ENCODE results near the gene SPEM3.

SPEM3 gene

DNA sequence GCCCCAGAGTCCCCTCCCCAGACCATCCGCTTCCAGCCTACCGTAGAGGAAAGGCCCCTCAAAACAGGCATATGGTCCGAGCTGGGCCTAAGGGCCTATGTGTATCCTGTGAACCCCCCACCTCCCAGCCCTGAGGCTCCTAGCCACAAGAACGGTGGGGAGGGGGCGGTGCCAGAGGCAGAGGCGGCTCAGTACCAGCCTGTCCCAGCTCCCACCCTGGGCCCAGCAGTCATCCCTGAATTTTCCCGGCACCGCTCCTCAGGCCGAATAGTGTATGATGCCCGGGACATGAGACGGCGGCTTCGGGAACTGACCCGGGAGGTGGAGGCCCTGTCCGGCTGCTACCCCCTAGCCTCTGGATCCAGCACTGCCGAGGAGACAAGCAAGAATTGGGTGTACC lies 7.5 kb upstream of the SPEM3 start:
- DNase-seq (ENCODE audit: low read depth), result no peak

DNA sequence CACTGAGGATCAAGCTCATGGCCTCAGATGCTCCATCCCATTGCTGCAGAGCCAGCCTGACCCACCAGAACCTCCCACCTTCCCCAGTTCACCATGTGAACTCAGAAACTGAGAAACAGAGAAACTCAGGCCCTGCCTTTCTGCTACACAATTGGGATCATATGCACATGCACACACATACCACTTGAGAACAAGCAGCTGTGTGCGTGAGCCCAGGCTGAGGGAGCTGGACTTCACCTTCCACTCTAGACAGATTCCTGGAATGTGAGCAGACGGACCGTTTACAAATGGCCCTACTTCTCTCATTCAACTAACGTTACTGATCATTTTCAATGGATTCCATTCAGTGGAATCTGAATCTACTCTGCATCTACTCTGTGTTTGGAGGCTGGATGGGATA lies 5.0 kb upstream of the SPEM3 start:
- no peak for DNase-seq (ENCODE audit: low read depth)

DNA sequence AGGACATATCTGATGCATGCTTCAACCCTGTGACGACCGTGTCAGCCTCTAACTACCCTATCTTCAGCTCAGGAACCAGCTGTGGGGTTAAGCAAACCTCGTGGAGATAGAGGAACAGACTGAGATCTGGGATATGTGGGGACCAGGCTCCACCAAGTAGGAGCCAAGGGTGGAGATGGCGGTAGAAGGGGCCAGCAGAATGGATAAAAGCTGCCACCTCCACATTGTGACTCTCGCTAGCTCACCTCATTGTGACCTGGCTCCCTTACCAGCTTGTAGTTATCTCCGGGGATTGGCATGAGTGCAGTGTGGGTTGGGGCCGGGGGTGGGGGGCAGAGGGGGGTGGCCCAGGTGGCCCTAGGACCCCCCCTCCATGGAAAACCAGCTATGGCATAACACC lies 3.3 kb upstream of the SPEM3 start, which contains the start of gene SPEM2:
SPEM2 (plus strand) TSS at position 301 of the 400 bp plus-strand sequence; CDS start at position 374, 73 bp downstream.
- DNase-seq (ENCODE audit: low read depth), result no peak

DNA sequence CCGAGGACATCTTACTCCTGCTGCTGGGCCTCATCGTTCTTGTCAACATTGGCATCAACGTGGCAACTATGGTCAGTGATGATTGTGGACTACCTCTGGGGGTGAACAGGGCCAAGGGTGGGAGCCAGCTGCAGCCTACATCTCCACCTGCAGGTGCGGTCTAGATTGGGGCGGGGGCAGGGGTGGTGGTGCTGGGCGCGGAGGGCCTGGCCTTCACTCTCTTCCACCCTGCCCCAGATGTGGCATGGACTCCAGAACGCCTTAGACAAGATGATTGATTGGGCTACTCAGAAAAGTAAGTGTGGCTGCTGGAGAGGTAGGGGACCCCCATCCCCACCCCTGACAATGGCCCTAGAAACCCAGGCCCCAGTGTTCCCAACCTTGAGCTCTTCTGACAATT lies 2.9 kb upstream of the SPEM3 start:
- DNase-seq (ENCODE audit: low read depth), result no peak

DNA sequence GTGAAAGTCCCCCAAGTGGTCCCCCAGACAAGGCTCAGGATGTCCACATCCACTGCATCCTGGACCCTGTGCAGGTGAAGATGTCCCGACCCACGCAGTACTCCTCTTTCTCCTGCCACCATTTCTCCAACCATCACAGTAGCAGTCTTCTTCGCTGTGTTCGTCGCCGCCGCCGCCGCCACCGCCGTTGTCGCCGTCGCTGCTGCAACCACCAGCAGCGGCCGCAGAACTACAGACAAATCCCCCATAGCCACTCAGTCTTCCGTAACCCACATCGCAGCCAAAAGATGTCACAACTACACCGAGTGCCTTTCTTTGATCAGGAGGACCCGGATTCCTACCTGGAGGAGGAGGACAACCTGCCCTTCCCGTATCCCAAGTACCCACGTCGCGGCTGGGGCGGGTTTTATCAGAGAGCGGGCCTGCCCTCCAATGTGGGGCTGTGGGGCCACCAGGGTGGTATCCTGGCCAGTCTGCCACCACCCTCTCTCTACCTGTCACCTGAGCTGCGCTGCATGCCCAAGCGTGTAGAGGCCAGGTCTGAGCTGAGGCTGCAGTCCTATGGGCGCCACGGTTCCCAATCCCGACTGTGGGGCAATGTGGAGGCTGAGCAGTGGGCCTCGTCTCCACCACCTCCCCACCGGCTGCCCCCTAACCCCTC lies 2.3 kb upstream of the SPEM3 start:
- no peak for DNase-seq (ENCODE audit: low read depth)

DNA sequence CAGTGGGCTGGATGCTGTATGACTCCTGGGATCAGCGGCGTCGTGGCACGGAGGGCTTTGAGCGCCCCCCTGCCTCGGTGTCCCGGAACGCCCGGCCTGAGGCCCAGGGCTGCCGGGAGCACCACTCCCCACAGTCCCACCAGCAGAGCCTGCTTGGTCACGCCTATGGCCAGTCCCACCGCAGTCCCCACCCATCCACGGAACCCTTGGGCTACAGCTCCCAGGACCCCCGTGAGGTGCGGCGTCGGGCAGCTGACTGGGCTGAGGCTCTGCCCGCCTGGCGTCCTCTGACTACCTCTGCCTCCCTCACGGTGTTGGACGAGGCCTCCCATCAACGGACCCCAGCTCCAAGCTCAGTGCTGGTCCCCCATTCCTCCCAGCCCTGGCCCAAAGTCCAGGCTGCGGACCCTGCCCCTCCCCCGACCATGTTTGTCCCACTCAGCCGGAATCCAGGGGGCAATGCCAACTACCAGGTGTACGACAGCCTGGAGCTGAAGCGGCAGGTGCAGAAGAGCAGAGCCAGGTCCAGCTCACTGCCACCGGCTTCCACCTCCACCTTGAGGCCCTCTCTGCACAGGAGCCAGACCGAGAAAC lies 1.7 kb upstream of the SPEM3 start:
- DNase-seq (ENCODE audit: low read depth), result no peak

DNA sequence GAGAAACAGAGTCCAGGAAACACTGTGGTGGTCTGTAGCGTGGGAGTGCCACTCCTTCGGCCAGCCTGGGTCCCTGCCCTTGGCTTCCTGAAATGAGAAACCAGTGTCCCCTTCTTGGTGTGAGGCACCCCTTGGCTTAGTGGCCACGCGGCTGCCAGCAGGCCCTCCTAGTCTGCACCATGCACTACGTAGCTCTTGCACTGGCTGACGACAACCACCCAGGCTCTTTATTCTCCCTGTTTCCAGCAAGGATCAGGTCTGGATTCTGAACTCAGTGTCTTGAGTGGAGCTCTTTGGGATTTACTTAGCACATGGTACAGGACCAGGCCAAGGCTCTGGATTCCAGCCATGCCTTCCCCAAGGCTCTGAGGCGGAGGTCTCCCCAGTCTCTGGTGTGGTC lies 1.1 kb upstream of the SPEM3 start:
- no peak for DNase-seq (ENCODE audit: low read depth)

DNA sequence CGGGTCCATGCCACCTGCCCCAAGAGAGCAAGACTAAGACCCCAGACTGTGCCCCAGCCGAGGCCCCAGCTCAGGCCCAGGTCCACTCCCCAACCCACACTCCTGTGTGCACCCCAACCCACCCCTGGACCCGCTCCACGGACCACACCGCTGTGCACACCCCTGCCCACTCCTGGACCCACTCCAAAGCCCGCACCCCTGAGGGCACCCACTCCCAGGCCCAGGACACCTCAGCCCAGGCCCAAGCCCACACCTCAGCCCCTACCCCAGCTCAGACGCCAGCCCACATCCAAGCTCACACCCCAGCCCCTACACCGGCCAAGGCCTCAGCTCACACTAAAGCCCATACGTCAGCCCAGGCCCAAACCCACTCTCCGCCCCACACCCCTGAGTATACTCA lies 1.1 kb downstream of the SPEM3 start:
- DNase-seq (ENCODE audit: low read depth), result no peak

DNA sequence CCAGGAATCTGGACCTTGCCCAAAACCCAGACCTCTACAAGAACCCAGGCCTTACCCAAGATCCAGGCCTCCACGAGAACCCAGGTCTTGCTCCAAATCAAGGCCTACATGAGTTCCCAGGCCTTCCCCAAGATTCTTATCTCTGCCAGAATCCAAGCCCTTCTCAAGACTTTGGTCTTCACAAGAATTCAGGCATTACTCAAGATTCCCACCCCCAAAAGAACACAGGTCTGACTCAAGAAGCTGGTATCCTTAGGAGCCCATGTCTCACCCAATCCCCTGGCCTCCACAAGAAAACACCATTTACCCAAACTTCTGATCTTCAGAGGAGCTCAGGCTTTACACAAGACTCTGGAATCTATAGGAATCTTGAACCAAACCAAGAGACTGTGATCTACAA lies 2.6 kb downstream of the SPEM3 start:
- no peak for DNase-seq (ENCODE audit: low read depth)

DNA sequence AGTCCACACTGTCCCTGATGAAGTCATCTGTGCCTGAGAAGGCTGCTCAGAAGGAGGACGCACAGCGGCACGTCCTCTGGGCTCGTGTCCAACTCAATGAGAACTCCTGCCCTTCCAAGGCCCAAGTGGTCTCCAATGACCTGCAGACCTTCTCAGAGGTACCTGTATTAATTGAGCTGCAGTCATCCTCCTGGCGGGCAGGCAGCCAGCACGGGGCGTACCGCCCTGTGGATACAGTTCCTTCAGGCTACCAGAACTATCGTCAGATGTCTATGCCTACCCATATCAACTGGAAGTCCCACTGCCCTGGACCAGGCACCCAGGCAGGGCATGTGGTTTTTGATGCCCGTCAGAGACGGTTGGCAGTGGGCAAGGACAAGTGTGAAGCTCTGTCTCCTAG lies 3.6 kb downstream of the SPEM3 start:
- no peak for DNase-seq (ENCODE audit: low read depth)

DNA sequence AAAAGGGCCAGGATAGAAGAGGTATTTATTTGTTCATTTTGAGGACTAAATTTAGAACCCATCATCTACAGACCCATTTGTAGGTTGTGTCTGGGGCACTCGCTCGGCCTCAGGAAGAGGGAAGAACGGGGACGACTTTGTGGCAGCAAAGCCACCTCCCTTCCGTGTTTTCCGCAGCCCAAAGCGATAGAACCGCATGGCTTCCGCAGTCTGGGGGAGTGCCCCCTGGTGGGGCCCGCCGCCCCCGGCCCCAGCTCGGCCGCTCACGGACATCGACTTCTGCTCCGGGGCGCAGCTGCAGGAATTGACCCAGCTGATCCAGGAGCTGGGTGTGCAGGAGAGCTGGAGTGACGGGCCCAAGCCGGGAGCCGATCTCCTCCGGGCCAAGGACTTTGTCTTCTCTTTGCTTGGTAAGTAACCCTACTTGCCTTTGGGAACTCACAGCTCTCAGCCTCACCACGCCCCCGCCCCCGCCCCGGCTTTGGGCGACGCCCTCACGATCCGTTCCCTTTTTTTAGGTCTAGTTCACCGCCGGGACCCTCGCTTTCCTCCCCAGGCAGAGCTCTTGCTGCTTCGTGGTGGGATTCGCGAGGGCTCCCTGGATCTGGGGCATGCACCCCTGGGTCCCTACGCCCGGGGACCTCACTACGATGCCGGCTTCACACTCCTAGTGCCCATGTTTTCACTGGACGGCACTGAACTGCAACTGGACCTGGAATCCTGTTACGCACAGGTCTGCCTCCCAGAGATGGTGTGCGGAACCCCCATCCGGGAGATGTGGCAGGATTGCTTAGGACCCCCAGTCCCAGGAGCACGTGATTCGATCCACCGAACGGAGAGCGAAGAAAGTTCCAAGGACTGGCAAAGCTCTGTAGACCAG lies 7.3 kb downstream of the SPEM3 start:
- no peak for DNase-seq (ENCODE audit: low read depth)

DNA sequence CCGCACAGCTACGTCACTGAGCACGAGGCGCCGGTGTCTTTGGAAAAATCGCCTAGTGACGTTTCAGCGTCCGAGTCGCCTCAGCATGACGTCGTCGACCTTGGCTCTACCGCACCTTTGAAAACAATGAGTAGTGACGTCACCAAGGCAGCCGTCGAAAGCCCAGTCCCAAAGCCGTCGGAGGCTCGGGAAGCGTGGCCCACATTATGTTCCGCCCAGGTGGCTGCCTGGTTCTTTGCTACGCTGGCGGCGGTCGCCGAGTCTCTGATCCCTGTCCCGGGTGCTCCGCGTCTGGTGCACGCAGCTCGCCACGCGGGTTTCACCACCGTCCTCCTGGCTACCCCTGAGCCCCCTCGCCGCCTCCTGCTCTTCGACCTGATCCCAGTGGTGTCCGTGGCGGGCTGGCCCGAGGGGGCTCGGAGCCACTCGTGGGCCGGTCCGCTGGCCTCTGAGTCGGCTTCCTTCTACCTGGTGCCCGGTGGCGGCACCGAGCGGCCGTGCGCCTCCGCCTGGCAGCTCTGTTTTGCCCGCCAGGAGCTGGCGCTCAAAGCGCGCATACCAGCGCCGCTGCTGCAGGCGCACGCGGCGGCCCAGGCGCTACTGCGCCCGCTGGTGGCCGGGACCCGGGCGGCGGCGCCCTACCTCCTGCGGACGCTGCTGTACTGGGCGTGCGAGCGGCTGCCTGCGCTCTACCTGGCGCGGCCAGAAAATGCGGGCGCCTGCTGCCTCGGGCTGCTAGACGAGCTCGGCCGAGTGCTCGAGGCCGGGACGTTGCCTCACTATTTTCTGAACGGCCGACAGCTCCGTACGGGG lies 8.1 kb downstream of the SPEM3 start:
- no peak for DNase-seq (ENCODE audit: low read depth)

DNA sequence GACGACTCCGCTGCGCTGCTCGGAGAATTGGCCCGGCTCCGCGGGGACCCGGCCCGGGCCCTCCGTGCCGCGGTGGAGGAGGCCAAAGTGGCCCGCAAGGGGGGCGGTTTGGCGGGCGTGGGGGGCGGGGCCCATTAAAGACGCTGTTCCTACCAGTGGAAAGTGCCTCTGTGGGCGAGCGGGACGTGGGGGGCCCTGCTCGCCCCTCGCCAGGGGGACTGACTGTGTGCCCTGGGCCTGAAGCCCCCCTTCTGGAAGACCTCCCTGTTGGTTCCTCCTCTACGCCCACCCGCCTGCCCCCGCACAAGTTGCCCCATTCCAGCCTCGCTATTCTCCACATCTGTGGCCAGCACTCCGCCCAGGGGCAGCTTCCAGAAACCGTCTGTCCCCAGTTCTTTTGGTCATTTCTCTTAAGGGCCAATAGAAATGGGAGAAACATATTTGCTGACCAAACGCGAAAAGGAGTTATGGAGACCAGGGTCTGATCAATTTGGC lies 8.8 kb downstream of the SPEM3 start:
- DNase-seq (ENCODE audit: low read depth), result no peak

DNA sequence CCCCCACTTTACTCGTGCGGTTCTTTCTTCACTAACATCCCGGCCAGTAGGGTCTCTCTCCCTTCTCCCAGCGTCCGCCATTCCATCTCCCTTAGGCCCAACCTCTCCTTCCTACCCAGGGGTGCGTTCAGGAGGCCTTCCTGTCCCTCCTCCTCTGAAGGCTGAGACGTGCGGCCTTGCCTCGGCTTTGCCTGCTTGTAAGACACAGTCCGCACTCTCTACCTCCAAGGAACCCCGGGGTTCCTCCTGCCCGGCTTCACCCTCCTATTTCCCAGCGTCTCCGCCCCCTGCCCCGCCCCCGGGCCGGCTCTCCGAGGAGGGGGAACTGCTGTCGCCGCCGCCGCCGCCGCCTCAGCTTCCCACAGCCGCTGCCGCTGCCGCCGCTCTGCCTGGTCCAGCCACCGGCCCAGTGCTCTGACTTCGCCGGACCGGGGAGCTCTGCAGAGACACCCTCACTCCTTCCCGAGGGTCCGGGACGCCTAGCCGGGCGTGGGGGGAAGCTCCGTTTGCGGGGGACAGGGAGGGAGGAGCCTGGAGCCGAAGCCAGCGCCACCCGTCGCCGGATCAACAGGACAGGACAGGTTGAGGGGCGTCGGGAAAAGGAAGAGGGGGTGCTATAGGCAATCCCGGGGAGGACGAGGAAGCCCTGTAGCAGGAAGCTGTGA lies 9.4 kb downstream of the SPEM3 start:
- DNase-seq (ENCODE audit: low read depth), result no peak

DNA sequence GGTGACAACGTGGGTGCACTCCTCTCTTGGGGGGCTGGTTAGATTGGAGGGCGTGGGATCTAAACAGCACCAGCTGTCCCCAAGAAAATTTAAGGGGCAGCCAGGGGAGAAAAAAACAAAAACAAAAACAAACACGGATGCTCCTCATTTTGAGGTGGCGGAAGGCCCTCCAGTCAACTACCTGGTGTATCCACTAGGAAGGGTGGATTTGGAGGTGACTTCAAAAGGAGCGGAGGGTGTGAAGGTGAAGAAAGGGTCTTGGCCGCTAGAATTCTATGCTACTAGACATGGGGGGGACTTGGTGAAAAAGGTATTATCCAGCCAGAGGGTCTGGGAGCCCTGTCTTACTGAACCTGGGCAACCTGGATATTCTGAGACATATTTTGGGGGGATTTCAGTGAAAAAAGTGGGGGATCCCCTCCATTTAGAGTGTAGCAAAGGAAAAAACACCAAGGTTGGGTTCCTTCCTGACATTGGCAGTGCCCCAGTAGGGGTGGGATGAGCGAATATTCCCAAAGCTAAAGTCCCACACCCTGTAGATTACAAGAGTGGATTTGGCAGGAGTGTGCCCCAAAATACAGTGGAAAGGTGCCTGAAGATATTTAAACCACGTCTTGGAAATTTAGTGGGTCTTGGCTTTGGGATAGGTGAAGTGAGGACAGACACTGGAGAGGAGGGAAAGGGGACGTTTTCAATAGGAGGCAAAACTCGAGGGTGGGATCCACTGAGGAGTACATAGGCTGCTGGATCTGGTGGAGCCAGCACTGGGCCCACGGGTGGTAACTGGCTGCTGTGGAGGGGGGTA lies 10.2 kb downstream of the SPEM3 start:
- DNase-seq (ENCODE audit: low read depth), result no peak

DNA sequence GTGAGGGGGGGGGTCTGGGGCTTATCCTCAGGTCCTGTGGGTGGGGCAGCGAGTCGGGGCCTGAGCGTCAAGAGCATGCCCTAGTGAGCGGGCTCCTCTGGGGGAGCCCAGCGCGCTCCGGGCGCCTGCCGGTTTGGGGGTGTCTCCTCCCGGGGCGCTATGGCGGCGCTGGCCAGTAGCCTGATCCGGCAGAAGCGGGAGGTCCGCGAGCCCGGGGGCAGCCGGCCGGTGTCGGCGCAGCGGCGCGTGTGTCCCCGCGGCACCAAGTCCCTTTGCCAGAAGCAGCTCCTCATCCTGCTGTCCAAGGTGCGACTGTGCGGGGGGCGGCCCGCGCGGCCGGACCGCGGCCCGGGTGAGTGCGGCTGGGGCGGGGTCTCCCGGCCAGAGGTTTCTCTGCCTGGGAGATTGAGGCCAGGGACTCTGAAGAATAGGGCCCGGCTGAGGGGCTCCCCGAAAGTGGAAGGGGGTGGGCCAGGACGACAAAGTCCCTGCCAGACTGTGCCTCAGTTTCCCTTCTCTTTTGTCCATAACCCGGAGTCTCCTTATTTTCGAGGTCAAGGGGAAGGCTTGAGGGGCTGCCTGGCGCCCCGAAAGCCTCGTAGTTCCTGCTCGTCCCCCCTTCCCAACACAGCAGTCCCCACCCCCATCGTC lies 10.9 kb downstream of the SPEM3 start, which contains the start of gene FGF11:
FGF11 (plus strand) TSS at position 51 of the 651 bp plus-strand sequence; CDS start at position 160, 109 bp downstream.
- no peak for DNase-seq (ENCODE audit: low read depth)

DNA sequence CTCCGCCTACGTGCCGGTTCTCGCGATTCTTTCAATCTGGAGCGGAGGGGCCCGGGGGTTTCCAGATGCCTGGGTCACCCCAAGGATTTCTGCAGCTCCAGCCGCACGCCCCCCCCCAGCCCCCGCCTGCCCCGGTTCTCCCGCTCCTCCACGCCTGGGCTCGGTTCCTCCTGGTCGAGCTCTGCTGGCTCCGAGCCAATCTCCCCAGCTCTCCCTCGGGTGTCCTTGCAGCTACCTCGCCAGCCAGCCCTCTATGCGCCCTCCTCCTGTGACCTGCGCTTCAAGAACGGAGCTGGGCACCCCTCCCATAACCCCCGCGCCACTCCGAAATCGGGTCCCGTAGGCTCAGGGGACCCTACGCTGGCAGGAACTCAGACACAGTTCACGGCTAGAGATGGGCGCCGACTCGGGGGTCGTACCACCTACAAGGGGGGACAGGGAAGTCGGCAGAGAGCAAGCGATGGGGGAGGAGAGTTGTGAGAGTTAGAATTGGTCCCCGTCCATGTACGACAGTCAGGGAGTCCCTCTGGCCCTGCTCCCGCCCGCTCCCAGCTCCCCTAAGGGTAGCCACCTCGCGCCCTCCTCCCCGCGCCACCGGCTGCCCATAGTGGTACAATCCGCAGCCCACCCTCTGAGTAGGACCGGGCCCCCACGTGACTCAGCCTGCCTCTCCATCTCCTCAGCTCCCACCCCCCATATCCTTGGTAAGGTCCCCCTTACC lies 11.6 kb downstream of the SPEM3 start:
- DNase-seq (ENCODE audit: low read depth), result no peak

DNA sequence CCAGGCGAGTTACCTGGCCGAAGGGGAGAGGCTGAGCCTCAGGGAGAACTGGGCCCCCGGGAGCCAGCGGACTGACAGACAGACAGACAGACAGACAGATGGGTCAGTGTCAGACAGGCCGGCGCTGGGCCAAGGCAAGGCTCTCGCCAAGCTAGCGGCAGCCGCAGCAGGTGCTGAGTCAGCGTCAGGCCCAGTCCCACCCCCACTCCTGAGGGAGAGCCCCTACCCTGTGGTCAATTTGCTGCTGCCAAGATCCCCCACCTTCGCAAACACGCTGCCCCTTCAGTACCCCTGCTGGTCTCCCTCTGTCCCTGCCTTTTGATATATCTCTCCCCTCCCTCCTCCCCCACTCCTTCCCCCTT lies 12.2 kb downstream of the SPEM3 start:
- DNase-seq (ENCODE audit: low read depth), result no peak

DNA sequence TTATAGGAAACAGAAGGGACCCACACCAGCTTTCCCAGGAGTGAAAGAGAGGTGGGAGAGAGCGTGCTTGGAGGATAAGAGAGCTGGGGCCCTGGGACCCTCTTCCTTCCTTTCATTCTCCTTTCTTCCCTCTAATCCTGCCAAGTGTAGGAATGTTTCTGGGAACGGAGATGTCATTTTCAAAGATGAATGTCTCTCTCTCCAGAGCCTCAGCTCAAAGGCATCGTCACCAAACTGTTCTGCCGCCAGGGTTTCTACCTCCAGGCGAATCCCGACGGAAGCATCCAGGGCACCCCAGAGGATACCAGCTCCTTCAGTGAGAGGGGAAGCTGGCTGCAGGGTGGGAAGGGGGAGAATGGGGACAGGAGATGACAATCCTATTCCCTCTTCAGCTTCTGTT lies 12.6 kb downstream of the SPEM3 start:
- DNase-seq (ENCODE audit: low read depth), result no peak

Data from HS-27A (cell line).